Nephron progenitor cell (in vitro differentiated cells): Measurements from ENCODE around the gene ARFGEF2.

Experiments
- DNase-seq: peaks from one replicate; pipeline ENCODE4 v3.0.0; 2021
- H3K27ac Mint-ChIP-seq: 2 replicates; pipeline ENCODE4 v1.8.0; 2021; ENCODE audit warnings: mild to moderate bottlenecking, moderate library complexity, mixed read lengths
- H3K27me3 Mint-ChIP-seq: 2 replicates; pipeline ENCODE4 v1.8.0; 2021; ENCODE audit warnings: mild to moderate bottlenecking, low read depth, mixed read lengths; ENCODE audit not compliant: poor library complexity
- H3K36me3 Mint-ChIP-seq: 2 replicates; pipeline ENCODE4 v1.8.0; 2021; ENCODE audit warnings: low read depth, mixed read lengths
- H3K4me1 Mint-ChIP-seq: 2 replicates; pipeline ENCODE4 v1.8.0; 2021; ENCODE audit warnings: mixed read lengths
- H3K4me3 Mint-ChIP-seq: 2 replicates; pipeline ENCODE4 v1.8.0; 2021; ENCODE audit warnings: mild to moderate bottlenecking, moderate library complexity, mixed read lengths
- H3K9me3 Mint-ChIP-seq: 2 replicates; pipeline ENCODE4 v1.8.0; 2021; ENCODE audit warnings: mild to moderate bottlenecking, moderate library complexity, mixed read lengths
- TF ChIP-seq, protein P1 (sequence below): fragments of 200-600 bp; sonication (generic); IDR thresholded peaks from 2 replicates; pipeline ENCODE4 v1.5.0; 2021; ENCODE audit warnings: antibody characterized with exemption

Gene ARFGEF2

DNA sequence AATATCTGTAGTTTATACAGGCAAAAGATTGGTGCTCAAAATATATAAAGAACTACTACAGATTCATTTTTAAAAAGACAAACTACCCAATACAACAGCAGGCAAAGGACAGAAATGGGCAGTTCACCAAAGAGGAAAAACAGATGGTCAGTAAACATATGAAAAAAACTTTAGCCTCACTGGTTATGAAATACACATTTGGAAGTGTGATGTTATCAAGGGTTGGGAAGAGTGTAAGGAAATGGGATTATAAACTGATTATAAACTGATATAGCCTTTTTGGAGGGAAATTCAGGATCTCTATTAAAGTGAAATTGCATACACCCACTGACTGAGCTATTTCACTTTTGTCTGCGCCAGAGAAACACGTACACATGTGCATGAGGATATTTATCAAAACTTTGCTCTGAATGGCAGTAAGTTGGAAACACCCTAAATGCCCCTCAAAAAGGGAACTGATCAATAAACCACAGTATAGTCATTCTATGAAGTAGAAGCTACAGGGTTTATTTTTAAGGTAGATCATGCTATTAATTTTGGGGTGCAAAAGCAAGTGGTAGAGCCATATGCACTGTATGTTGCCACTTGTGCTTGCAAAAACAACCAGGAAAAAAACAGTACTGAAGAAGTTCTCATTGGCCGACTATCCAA, 32.2 kb upstream of the ARFGEF2 start:
- no peak overlapping the region for H3K4me3 Mint-ChIP-seq
- TF ChIP-seq, protein P1, sequence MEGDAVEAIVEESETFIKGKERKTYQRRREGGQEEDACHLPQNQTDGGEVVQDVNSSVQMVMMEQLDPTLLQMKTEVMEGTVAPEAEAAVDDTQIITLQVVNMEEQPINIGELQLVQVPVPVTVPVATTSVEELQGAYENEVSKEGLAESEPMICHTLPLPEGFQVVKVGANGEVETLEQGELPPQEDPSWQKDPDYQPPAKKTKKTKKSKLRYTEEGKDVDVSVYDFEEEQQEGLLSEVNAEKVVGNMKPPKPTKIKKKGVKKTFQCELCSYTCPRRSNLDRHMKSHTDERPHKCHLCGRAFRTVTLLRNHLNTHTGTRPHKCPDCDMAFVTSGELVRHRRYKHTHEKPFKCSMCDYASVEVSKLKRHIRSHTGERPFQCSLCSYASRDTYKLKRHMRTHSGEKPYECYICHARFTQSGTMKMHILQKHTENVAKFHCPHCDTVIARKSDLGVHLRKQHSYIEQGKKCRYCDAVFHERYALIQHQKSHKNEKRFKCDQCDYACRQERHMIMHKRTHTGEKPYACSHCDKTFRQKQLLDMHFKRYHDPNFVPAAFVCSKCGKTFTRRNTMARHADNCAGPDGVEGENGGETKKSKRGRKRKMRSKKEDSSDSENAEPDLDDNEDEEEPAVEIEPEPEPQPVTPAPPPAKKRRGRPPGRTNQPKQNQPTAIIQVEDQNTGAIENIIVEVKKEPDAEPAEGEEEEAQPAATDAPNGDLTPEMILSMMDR, result no peak
- DNase-seq, result no peak
- H3K27me3 Mint-ChIP-seq, result peaks cover 29% of the 10 kb centered on the region
- H3K36me3 Mint-ChIP-seq, result no peaks in the 10 kb centered on the region
- H3K9me3 Mint-ChIP-seq, result no peaks in the 10 kb centered on the region
- no peaks in the 10 kb centered on the region for H3K4me1 Mint-ChIP-seq
- H3K27ac Mint-ChIP-seq, result no peak overlapping the region

DNA sequence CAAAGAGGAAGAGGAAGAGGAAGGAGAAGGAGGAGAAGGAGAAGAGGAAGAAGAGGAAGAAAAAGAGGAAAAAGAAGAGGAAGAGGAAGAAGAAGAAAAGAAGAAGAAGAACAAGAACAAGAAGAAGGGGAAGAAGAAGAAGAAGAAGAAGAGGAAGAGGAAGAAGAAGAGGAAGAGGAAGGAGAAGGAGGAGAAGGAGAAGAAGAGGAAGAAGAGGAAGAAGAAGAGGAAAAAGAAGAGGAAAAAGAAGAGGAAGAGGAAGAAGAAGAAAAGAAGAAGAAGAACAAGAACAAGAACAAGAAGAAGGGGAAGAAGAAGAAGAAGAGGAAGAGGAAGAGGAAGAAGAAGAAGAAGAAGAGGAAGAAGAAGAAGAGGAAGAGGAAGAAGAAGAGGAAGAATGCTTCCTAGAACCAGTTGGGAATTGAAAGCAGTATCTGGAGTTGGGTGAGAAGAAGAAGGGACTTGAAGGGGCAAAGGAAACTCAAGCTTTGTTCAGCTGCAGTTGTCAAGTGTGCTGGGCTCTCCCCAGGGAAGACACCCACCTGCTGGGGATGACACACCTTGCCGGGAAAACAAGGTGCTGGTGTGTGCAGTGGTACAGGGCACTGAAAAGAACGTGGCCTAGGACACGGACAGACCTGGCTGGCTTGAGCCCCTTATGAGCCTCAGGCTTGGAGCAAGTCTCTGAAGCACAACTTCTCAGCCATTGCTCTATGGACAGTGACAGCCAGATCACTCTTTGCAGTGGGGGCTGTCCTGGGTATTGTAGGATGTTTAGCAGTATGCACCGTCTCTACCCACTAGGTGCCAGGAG, 30.1 kb upstream of the ARFGEF2 start:
- no peak overlapping the region for H3K4me3 Mint-ChIP-seq
- TF ChIP-seq, protein P1, result no peak
- no peak for DNase-seq

DNA sequence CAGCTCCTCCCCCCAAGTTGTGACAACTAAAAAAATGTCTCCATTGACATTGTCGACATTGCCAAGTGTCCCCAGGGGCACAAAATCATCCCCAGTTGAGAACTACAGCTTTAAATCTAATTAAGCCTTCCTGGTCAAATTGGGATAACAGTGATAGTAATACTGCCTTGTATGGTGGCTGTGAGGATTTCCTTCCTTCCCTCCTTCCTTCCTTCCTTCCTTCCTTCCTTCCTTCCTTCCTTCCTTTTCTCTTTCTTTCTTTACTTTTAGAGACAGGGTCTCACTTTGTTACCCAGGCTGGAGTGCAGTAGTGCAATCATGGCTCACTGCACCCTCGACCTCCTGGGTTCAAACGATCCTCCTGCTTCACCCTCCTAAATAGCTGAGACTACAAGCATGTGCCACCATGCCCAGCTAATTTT, 29.5 kb upstream of the ARFGEF2 start:
- no peak for DNase-seq
- TF ChIP-seq, protein P1, result no peak
- Mint-ChIP-seq H3K27me3 (peaks cover 37% of the 10 kb centered on the region), H3K9me3 (no peaks in the 10 kb centered on the region), H3K4me3 (no peak overlapping the region), H3K36me3 (no peaks in the 10 kb centered on the region), H3K27ac (no peak overlapping the region), H3K4me1 (no peaks in the 10 kb centered on the region)

More for the DNA sequence above, 30.1 kb upstream of the ARFGEF2 start:
- H3K4me1 Mint-ChIP-seq, result no peaks in the 10 kb centered on the region
- peak overlapping the region; percentile 58 for H3K27ac Mint-ChIP-seq
- peaks cover 33% of the 10 kb centered on the region for H3K27me3 Mint-ChIP-seq
- no peaks in the 10 kb centered on the region for H3K9me3 Mint-ChIP-seq
- H3K36me3 Mint-ChIP-seq, result no peaks in the 10 kb centered on the region

DNA sequence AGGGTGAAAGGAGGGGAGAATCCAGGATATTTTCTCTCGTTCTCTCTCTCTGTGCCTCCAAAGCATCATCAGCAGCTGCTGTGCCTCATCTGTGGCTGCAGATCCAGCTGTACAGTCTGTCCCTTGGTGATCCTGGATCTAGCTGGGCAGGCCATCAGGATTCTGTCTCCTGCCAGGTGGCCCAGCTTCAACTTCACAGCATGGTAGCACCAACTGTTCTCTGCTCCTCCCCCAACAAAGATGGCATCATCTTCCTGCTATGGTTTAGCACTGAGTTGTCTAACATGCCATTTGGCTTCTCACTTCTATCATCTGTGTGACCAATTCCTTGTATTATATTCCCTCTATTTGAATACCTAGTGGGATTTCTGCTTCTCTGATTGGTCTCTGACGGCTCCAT, 28.6 kb upstream of the ARFGEF2 start:
- peaks cover 1% of the 10 kb centered on the region for H3K4me1 Mint-ChIP-seq
- DNase-seq, result no peak
- H3K36me3 Mint-ChIP-seq, result no peaks in the 10 kb centered on the region
- TF ChIP-seq, protein P1, result no peak
- no peak overlapping the region for H3K27ac Mint-ChIP-seq
- no peaks in the 10 kb centered on the region for H3K9me3 Mint-ChIP-seq
- H3K27me3 Mint-ChIP-seq, result peaks cover 38% of the 10 kb centered on the region
- no peak overlapping the region for H3K4me3 Mint-ChIP-seq

DNA sequence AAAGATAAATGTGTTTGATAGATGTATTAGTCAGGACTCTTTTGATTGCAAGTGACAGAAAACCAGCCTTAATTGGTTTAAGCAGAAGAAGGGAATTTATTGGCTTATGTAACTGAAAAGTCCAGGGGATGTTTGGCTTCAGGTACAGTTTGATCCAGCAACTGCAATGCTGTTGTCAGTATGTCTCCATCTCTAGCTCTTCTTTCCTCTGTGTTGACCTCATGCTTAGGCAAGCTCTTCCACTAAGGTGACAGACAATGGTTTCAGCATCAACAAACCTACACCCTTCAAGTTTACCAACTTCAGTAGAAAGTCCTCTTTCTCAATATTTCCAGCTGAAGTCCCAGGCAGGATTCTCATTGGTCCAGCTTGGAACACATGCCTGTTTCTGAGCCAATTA, 28.1 kb upstream of the ARFGEF2 start:
- Mint-ChIP-seq H3K36me3 (no peaks in the 10 kb centered on the region), H3K27ac (no peak overlapping the region), H3K27me3 (peaks cover 41% of the 10 kb centered on the region), H3K4me1 (peaks cover 5% of the 10 kb centered on the region), H3K9me3 (no peaks in the 10 kb centered on the region), H3K4me3 (no peak overlapping the region)
- DNase-seq, result no peak
- TF ChIP-seq, protein P1, result no peak
